ENCODE measurements around the gene DEPDC5.

- TF ChIP-seq SIN3A (conservative IDR thresholded peaks at IDR 0.05 in 1 of 2, IDR thresholded peaks at IDR 0.05 in 1 of 2; ENCODE audit: low read depth in 1 of 2, low read length in 2 of 2): no peak
- no peak for TF ChIP-seq CTCF (IDR thresholded peaks at IDR 0.05; ENCODE audit: control extremely low read depth in 1 of 3, insufficient read depth in 1 of 3, low read depth in 1 of 3, low read length in 3 of 3)
- TF ChIP-seq ZNF274 (IDR thresholded peaks at IDR 0.05; ENCODE audit: borderline replicate concordance, extremely low read depth, low read length): no peak
- no peak for TF ChIP-seq EZH2 (IDR thresholded peaks at IDR 0.05; ENCODE audit: low read depth, low read length, severe bottlenecking)
- TF ChIP-seq POLR2A (IDR thresholded peaks at IDR 0.05; ENCODE audit: control extremely low read depth in 1 of 2, low read depth in 2 of 2, low read length in 2 of 2): no peak
- no peak for TF ChIP-seq ATF3 (IDR thresholded peaks at IDR 0.05; ENCODE audit: insufficient read depth, low read depth, low read length)
Observed at GRCh38 chr22:31876156-31876920, 122.5 kb downstream of the DEPDC5 start.
